NCI-H2227 treated with DMSO at 0.1 percent for 48 hours (cell line): ENCODE results near the gene MED25.
A peak's percentile ranks its signal among the peaks of the same experiment; 100 is the strongest.

Source experiments
- DNase-seq: peaks from one replicate; lab custom pipeline; 2025; lab: John Stamatoyannopoulos, UW

Gene MED25

DNA sequence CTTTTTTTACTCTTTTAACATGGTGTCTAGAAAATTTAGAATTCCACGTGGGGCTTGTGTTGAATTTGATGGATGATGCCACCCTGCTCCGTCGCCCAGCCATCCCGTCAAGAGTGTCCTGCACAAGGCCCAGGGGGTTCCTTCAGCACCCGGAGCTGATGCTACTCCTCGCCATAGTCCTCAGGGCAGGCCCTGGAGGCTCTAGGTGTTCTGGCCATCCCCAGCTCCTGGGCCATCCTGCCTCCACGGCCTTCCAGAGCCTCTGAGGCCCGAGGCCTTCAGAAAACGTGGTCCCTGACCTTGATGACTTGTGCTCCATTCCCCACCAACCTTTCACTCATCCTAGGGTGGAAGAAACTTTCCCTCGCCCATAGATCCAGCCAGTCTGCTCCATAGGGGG is 55.7 kb downstream of the MED25 start:
- no peak for DNase-seq

GRCh38 chr19:49874503-49875157 is 56.5 kb downstream of the MED25 start:
- DNase-seq: no peak

DNA sequence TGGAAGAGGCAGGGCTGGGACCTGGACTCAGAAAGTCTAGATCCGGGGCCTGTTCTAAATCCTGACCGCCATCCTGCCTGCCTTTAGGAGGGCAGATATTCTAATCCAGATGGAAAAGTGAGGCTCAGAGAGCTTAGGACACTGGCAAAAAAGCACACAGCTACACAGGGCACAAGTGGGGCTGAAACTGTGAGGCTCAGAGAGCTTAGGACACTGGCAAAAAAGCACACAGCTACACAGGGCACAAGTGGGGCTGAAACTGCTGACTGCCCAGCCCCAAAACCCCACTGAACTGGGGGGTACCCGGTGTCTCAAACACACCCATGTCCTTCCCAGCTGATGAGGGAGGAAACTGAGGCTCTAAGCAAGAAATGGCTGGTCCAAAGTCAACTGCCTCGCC is 57.1 kb downstream of the MED25 start:
- no peak for DNase-seq

GRCh38 chr19:49875857-49876421 is 57.9 kb downstream of the MED25 start:
- peak; percentile 27 for DNase-seq

DNA sequence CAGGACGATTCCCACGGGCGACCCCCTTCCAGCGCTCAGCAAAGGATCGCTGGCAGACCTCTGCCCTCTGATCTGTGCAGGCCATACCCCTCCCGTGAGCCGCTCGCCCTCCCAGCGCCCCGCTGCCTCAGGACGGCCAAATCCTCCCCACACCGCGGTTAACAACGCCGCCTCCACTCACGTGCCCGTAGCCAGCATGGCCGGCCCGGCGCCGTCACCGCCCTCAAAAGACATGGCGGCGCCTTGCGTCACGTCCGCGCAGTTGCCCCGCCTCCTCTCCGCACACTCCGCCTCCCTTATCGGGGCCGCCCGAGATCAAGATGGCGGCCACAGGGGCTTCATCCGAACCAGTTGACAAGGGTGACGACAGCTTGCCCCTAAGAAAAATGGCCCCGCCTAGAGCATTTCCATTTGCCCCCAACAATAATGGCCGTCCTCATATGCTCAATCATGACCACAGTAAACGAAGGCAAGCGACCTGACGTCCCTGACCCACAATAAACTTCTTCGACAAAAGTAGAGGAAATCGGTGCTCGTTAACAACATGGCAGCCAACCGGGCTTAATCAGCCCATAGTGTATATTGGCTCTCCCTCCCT is 58.4 kb downstream of the MED25 start:
- peak; percentile 94 for DNase-seq

DNA sequence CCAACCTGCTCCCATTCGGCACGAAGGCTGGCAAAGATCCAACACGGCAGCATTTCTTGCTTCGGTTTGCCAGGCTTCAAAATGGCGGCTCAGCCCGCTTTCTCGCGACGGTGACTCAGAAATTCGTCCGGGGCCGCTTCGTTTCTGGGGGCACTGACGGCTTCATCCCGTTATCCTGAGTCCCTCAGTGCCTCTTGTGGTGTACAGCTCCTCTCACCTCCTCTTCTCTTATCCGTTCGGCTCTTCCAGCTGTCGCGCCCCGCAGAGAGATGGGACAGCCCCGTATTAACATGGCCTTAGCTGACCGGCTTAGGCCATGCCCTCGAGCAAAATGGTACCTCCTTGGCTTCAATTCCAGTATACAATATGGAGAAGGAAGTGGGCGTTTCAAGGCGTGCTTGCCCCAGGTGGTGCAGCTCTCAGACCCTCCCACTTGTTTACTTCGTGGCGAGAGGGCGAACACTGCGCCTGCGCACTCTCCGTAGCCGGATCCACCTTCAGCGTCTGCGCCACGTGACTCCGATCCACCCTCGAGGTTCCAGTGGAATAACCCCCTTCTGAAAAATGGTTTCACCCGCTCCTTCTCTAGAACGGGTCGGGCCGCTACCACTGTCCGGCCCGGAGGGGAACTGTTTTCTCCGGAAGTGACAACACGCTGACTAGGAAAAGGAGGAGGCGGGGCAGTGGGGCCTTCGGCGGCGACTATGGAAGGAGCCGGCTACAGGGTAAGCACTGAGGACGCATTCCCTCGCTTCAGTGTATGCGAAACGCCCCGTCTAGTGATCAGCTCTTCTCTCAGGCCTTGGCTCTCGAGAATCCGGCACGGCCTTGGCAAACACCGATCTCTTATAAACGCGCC is 59.2 kb downstream of the MED25 start, which contains the start of the genes AKT1S1 and TBC1D17:
Gene AKT1S1, minus strand, starts transcription at position 336 of the 859 bp plus-strand sequence. CDS start 4,060 bp downstream, outside the sequence.
Gene TBC1D17, plus strand, starts transcription at position 683 of the 859 bp plus-strand sequence. Its CDS starts 22 bp downstream, at position 705.
- peak; percentile 94 for DNase-seq

DNA sequence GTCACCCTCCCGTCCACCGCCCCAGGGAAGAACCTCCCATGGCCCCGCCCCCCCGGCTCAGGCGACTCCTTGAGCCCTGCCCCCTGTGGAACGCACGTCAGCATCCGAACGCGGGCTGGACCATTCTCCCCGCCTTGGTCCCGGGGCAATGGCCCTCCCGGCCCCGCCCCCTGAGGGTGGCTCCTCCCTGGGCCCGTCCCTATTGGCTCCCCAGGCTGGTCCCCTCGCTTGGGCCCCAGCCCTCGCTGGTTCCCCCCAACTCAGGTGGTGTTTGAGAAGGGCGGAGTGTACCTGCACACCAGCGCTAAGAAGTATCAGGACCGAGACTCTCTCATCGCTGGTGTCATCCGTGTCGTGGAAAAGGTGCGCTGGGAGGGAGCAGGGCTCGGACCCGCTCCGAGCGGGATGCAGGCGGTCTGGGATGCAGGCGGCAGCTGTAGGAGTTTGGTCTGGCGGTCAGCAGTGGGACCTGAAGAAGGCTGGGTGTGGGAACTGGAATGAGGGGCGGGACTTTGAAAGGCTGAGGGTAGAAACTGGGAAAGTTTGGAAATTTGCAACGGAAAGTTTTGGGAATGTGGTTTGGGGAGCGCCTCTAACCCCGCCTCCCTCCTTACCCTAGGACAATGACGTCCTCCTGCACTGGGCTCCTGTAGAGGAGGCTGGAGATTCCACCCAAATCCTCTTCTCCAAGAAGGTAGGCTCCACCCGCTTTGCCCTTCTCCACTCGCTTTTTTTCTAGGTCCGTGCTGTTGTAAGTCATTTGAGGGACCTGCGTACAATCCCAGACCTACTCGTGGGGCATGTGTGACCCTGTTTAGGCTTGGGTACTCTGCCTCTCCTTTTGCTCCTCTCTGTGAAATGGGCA is 60.0 kb downstream of the MED25 start:
- DNase-seq: peak; percentile 92

DNA sequence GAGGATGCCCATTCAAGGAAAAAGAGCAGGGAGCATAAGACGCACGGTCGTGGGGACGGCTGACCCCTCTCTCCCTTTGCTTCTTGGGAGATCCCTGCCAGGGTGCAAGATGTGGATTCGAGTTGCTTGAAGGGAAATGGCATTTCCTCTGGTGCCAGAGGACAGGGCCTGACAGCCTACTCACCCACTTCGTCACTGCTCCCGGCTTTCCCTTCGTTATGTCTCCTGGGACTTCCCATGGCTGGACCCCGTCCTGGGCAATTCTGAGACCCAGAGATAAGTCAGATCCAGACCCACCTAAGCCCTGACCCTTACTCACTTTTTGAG is 60.6 kb downstream of the MED25 start:
- DNase-seq: no peak

- DNase-seq: no peak
These were observed 61.3 kb downstream of the MED25 start for GRCh38 chr19:49879243-49879963.

GRCh38 chr19:49880162-49880869 is 62.2 kb downstream of the MED25 start:
- no peak for DNase-seq

- no peak for DNase-seq
These were observed 63.1 kb downstream of the MED25 start for GRCh38 chr19:49881186-49881585.

DNA sequence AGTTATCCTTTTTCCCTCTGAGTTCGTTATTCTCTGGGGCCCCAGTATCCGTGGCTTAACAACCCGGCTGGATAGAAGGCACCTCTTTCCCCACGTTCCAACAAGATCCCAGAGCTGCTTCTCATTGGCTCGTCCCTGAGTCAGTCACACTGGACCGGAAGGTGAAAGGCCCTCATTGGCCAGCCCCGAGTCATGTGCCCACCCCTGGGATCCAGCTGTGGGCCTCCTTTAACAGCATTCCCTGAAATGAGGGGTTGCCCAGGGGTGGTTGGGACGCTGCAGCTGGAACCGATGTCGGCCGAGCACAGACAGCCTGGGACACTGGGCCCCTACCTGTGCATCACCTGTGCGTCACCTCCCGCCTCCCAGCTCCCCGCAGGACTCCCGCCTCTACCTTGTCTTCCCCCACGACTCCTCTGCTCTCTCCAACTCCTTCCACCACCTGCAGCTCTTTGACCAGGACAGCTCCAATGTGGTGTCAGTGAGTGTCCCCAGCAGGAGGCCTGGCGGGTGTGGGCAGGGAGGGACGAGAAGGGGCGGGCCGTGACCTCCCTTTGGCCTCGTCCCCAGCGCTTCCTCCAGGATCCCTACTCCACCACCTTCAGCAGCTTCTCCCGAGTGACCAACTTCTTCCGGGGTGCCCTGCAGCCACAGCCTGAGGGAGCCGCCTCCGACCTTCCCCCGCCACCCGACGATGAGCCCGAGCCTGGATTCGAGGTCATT is 63.7 kb downstream of the MED25 start:
- DNase-seq: no peak

GRCh38 chr19:49882643-49883042 is 64.6 kb downstream of the MED25 start:
- no peak for DNase-seq

GRCh38 chr19:49883094-49883493 is 65.0 kb downstream of the MED25 start:
- no peak for DNase-seq

DNA sequence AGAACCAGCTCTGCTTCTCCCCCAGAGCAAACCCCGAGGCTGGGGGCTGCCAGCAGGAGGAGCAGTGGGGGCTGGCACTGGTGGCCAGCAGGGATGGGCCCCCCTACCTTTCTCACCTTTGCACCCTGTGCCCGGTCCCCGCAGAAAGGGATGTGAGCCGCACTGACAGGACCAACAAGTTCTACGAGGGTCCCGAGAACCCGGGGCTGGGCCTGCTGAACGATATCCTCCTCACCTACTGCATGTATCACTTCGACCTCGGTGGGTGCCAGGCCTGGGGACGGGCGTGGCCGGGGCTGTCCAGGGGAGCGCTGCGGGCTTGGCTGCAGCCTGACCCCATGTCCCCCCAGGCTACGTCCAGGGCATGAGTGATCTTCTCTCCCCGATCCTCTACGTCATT is 66.0 kb downstream of the MED25 start:
- no peak for DNase-seq

DNA sequence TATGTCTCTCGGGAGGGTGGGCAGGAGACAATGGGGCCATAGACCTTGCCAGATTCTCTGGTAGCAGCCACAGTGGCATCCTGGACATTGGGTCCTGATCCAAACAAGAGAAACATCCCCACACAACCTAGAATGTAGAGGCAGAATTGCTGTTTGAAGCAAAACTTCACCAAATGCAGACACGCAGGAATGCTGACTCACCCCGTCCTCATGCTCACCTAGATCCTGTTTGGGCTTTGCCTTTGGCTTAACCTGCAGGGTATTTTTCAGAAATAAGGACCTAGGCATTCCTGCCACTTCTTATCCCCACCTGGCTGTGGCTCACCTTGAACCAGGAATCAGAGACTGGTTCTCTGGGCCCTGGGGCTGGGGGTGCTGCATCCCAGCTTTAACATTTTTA is 66.7 kb downstream of the MED25 start:
- DNase-seq: no peak
